Erythroblast (primary cell): ENCODE results near the gene RAB28.

Source experiments
- DNase-seq, 2 experiments: peaks; one replicate each; lab custom pipeline; 2025; lab: John Stamatoyannopoulos, UW
- GATA1 ChIP-seq: IDR thresholded peaks from 2 replicates; pipeline ENCODE4 v1.6.1; 2011; ENCODE audit warnings: low read depth, mild to moderate bottlenecking, control low read depth, low read length, moderate library complexity
- POLR2A ChIP-seq: IDR thresholded peaks from 2 replicates; pipeline ENCODE4 v1.6.1; 2011; ENCODE audit warnings: mild to moderate bottlenecking, low read length

The RAB28 gene

GRCh38 chr4:13523591-13524503 is 39.7 kb upstream of the RAB28 start:
- no peak for TF ChIP-seq POLR2A
- no peak for TF ChIP-seq GATA1
- no peak for DNase-seq

- DNase-seq: no peak
- TF ChIP-seq POLR2A: no peak
- no peak for TF ChIP-seq GATA1
Observed at GRCh38 chr4:13523105-13523477, 39.0 kb upstream of the RAB28 start.

- TF ChIP-seq GATA1: no peak
- TF ChIP-seq POLR2A: no peak
- DNase-seq: no peak
Observed at GRCh38 chr4:13522282-13523104, 38.4 kb upstream of the RAB28 start.

- DNase-seq: no peak
- TF ChIP-seq GATA1 (no peak), POLR2A (no peak)
Observed at GRCh38 chr4:13521047-13521446, 36.9 kb upstream of the RAB28 start.

GRCh38 chr4:13516315-13516860 is 32.2 kb upstream of the RAB28 start:
- DNase-seq: no peak
- TF ChIP-seq POLR2A (no peak), GATA1 (no peak)

- no peak for TF ChIP-seq GATA1
- no peak for DNase-seq
Observed at GRCh38 chr4:13515268-13515667, 31.1 kb upstream of the RAB28 start.

- TF ChIP-seq POLR2A (no peak), GATA1 (no peak)
- DNase-seq: no peak
Observed at GRCh38 chr4:13514722-13515121, 30.6 kb upstream of the RAB28 start.

- no peak for TF ChIP-seq POLR2A
- no peak for TF ChIP-seq GATA1
- DNase-seq: no peak
Observed at GRCh38 chr4:13511101-13511500, 27.0 kb upstream of the RAB28 start.

GRCh38 chr4:13509442-13509841 is 25.3 kb upstream of the RAB28 start:
- no peak for DNase-seq
- TF ChIP-seq POLR2A (no peak), GATA1 (no peak)

GRCh38 chr4:13504374-13504773 is 20.2 kb upstream of the RAB28 start:
- no peak for DNase-seq
- no peak for TF ChIP-seq POLR2A
- TF ChIP-seq GATA1: no peak

GRCh38 chr4:13498469-13498868 is 14.3 kb upstream of the RAB28 start:
- TF ChIP-seq POLR2A: no peak
- TF ChIP-seq GATA1: no peak
- no peak for DNase-seq

- TF ChIP-seq GATA1 (no peak), POLR2A (no peak)
- peak; percentile 3 to 29 for DNase-seq
Observed at GRCh38 chr4:13496605-13497004, 12.5 kb upstream of the RAB28 start.

- TF ChIP-seq POLR2A (no peak), GATA1 (no peak)
- DNase-seq: no peak
Observed at GRCh38 chr4:13495753-13496152, 11.6 kb upstream of the RAB28 start.

GRCh38 chr4:13493793-13494192 is 9.7 kb upstream of the RAB28 start:
- no peak for DNase-seq
- TF ChIP-seq GATA1 (no peak), POLR2A (no peak)

GRCh38 chr4:13492747-13493146 is 8.6 kb upstream of the RAB28 start:
- TF ChIP-seq POLR2A: no peak
- TF ChIP-seq GATA1: no peak
- no peak for DNase-seq
